Astrocyte of the cerebellum (primary cell): Measurements from ENCODE around the gene SELP.
"Not testable (repeated sequence)": the region's sequence is repeated elsewhere in the genome, so short reads cannot be mapped to it uniquely, and the experiment has no call there.

Source experiments
- DNase-seq: peaks from one replicate; pipeline ENCODE4 v3.0.0-alpha.2; 2011; ENCODE audit warnings: low read depth
- H3K4me3 ChIP-seq: 2 replicates; pipeline ENCODE4 v1.5.1; 2011; ENCODE audit warnings: mild to moderate bottlenecking, low read depth, low read length, moderate library complexity
- CTCF ChIP-seq: IDR thresholded peaks from 2 replicates; pipeline ENCODE4 v1.5.1; 2012; ENCODE audit warnings: low read length, low read depth, moderate library complexity, mild to moderate bottlenecking; ENCODE audit errors: missing control alignments
- in situ Hi-C: cut with HindIII; loops from 2 replicates; pipeline ENCODE4 v1.10.0; 2017; ENCODE audit warnings: low sequenced_read_pairs

Gene SELP

GRCh38 chr1:169630006-169630405, at the start of gene SELP:
Gene SELP, minus strand, starts transcription at chr1:169630124. Its CDS starts 50 bp downstream, at chr1:169630074.
- no peak for DNase-seq
- no peak for TF ChIP-seq CTCF
- no peak within 1 kb of the TSS for H3K4me3 ChIP-seq
- in situ Hi-C loops = no loop called here

- no peak overlapping the region for H3K4me3 ChIP-seq
- TF ChIP-seq CTCF = no peak
- in situ Hi-C loops = no loop called here
- DNase-seq = no peak
These were observed 49.8 kb upstream of the SELP start for GRCh38 chr1:169679692-169680091.

GRCh38 chr1:169676001-169676400, 46.1 kb upstream of the SELP start:
- TF ChIP-seq CTCF = no peak
- DNase-seq = peak; percentile 26
- in situ Hi-C loops = no loop called here
- H3K4me3 ChIP-seq = no peak overlapping the region

GRCh38 chr1:169670836-169671235, 40.9 kb upstream of the SELP start:
- in situ Hi-C loops = no loop called here
- no peak for DNase-seq
- H3K4me3 ChIP-seq = no peak overlapping the region
- TF ChIP-seq CTCF = no peak

DNA sequence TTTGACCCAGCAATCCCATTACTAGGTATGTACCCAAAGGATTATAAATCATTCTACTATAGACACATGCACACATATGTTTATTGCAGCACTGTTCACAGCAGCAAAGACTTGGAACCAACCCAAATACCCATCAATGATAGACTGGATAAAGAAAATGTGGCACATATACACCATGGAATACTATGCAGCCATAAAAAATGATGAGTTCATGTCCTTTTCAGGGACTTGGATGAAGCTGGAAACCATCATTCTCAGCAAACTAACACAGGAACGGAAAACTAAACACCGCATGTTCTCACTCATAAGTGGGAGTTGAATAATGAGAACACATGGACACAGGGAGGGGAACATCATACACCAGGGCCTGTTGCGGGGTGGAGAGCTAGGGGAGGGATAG, 40.3 kb upstream of the SELP start:
- in situ Hi-C loops, H3K4me3 ChIP-seq, DNase-seq: not testable (repeated sequence)

DNA sequence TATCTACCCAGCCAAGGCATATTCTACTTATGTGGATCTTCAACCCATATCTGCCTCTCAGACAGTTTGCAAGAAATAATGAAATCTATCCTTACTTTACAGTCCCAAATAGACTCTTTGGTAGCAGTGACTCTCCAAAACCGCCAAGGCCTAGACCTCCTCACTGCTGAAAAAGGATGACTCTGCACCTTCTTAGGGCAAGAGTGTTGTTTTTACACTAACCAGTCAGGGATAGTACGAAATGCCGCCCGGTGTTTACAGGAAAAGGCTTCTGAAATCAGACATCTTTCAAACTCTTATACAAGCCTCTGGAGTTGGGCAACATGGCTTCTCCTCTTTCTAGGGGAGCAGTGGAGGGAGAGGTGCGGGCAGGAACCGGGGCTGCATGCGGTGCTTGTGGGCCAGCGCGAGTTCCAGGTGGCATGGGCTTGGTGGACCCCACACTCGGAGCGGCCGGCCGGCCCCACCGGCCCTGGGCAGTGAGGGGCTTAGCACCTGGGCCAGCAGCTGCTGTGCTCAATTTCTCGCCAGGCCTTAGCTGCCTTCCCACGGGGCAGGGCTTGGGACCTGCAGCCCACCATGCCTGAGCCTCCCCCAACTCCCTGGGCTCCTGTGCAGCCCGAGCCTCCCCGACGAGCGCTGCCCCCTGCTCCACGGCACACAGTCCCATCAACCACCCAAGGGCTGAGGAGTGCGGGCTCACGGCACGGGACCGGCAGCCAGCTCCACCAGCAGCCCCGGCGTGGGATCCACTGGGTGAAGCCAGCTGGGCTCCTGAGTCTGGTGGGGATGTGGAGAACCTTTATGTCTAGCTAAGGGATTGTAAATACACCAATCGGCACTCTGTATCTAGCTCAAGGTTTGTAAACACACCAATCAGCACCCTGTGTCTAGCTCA, 38.0 kb upstream of the SELP start:
- DNase-seq, H3K4me3 ChIP-seq, in situ Hi-C loops: not testable (repeated sequence)

GRCh38 chr1:169667227-169667639, 37.3 kb upstream of the SELP start:
- in situ Hi-C loops, DNase-seq, H3K4me3 ChIP-seq: not testable (repeated sequence)

DNA sequence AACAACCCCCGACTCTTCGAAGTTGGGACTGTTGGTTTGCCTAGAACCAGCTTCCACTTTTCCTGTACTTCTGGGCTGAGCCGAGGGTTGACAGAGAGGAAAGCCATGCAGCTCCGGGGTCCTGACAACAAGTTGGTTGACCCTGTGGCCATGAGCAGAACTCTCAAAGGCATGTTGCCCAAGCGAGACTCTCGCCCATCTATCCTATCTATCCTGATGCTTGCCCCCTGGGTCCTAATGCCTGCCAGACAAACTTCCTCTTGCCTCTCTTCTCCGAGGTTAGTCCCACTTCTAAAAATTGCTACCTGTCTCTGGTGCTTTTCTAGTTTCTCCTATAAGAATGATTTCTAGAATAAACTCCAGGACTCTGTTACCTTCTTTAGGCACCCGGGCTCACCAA, 32.8 kb upstream of the SELP start:
- H3K4me3 ChIP-seq, in situ Hi-C loops, DNase-seq: not testable (repeated sequence)

GRCh38 chr1:169661066-169661465, 31.1 kb upstream of the SELP start:
- H3K4me3 ChIP-seq, in situ Hi-C loops, DNase-seq: not testable (repeated sequence)

DNA sequence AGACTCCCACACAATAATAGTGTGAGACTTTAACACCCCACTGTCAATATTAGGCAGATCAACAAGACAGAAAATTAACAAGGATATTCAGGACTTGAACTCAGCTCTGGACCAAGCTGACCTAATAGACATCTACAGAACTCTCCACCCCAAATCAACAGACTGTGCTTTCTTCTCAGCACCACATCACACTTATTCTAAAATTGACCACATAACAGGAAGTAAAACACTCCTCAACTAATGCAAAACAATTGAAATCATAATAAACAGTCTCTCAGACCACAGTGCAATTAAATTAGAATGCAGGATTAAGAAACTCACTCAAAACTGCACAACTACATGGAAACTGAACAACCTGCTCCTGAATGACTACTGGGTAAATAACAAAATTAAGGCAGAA, 28.9 kb upstream of the SELP start:
- not testable (repeated sequence) for DNase-seq, H3K4me3 ChIP-seq

More for the DNA sequence above, 28.9 kb upstream of the SELP start:
- in situ Hi-C loops = not testable (repeated sequence)
